Measurements from ENCODE around the gene CLCNKB. TPM values are rescaled to one million over a fixed set of nuclear protein-coding genes. Genes with fewer than 3 reads are reported as not detected.

Gene CLCNKB
- total RNA-seq, 2 donors from 2014 or later = 0.14 TPM; not detected in 1

- peak; percentile 72 for ATAC-seq
Observed at GRCh38 chr1:16067127-16067768, 23.7 kb downstream of the CLCNKB start.

GRCh38 chr1:16067933-16068332 lies 24.4 kb downstream of the CLCNKB start:
- ATAC-seq = no peak
- intact Hi-C loops (cut with DNase I, micrococcal nuclease) = no loop called here
- no peak for DNase-seq

More at GRCh38 chr1:16067127-16067768, 23.7 kb downstream of the CLCNKB start:
- intact Hi-C loops (cut with DNase I, micrococcal nuclease) = no loop called here
- DNase-seq = peak; percentile 50 to 54

- DNase-seq (no peak), ATAC-seq (no peak)
- intact Hi-C loops (cut with DNase I, micrococcal nuclease) = no loop called here
Observed at GRCh38 chr1:16068356-16069270, 25.0 kb downstream of the CLCNKB start.

- DNase-seq (no peak), ATAC-seq (no peak)
- intact Hi-C loops (cut with DNase I, micrococcal nuclease) = no loop called here
Observed at GRCh38 chr1:16070640-16071355, 27.2 kb downstream of the CLCNKB start.

- ATAC-seq (no peak), DNase-seq (no peak)
- intact Hi-C loops (cut with DNase I, micrococcal nuclease) = no loop called here
Observed at GRCh38 chr1:16071614-16072013, 28.0 kb downstream of the CLCNKB start.

GRCh38 chr1:16072095-16072494 lies 28.5 kb downstream of the CLCNKB start:
- ATAC-seq (no peak), DNase-seq (no peak)
- intact Hi-C loops (cut with DNase I, micrococcal nuclease) = no loop called here

- peak in 1 of 2 donors; percentile 35 for DNase-seq
- ATAC-seq = peak; percentile 14
- intact Hi-C loops (cut with DNase I, micrococcal nuclease) = no loop called here
Observed at GRCh38 chr1:16072616-16073484, 29.3 kb downstream of the CLCNKB start.

- peak; percentile 76 for ATAC-seq
- intact Hi-C loops (cut with DNase I, micrococcal nuclease) = no loop called here
- DNase-seq = peak in 1 of 2 donors; percentile 48
Observed at GRCh38 chr1:16073490-16074119, 30.0 kb downstream of the CLCNKB start, which contains the start of gene FAM131C. FAM131C (minus strand) TSS chr1:16073651; CDS start chr1:16073442, 209 bp downstream.

GRCh38 chr1:16074217-16074616 lies 30.6 kb downstream of the CLCNKB start:
- no peak for ATAC-seq
- intact Hi-C loops (cut with DNase I, micrococcal nuclease) = no loop called here
- DNase-seq = no peak

- ATAC-seq (no peak), DNase-seq (peak in 1 of 2 donors; percentile 27)
- intact Hi-C loops (cut with DNase I, micrococcal nuclease) = loop anchor here (5.0 kb wide), 2 partner anchors 112 to 287 kb away; no protein-coding TSS in a partner anchor
Observed at GRCh38 chr1:16075337-16076030, 31.9 kb downstream of the CLCNKB start.

GRCh38 chr1:16076031-16076864 lies 32.7 kb downstream of the CLCNKB start:
- no peak for DNase-seq
- ATAC-seq = no peak
- intact Hi-C loops (cut with DNase I, micrococcal nuclease) = loop anchor here (5.0 kb wide), 2 partner anchors 111 to 286 kb away; no protein-coding TSS in a partner anchor

GRCh38 chr1:16076865-16077238 lies 33.3 kb downstream of the CLCNKB start:
- DNase-seq (no peak), ATAC-seq (no peak)
- intact Hi-C loops (cut with DNase I, micrococcal nuclease) = loop anchor here (5.0 kb wide), 2 partner anchors 110 to 285 kb away; no protein-coding TSS in a partner anchor

- ATAC-seq (no peak), DNase-seq (no peak)
- intact Hi-C loops (cut with DNase I, micrococcal nuclease) = loop anchor here (2.0 to 5.0 kb wide), 3 partner anchors 109 to 285 kb away; no protein-coding TSS in a partner anchor
Observed at GRCh38 chr1:16077406-16078245, 34.0 kb downstream of the CLCNKB start.

GRCh38 chr1:16078925-16079656 lies 35.5 kb downstream of the CLCNKB start:
- DNase-seq (peak; percentile 68 to 85), ATAC-seq (peak; percentile 70)
- intact Hi-C loops (cut with DNase I, micrococcal nuclease) = loop anchor here (2.0 to 5.0 kb wide), 3 partner anchors 108 to 283 kb away; no protein-coding TSS in a partner anchor
